HFFc6 (cell line): Measurements from ENCODE around the gene ZMIZ2. TPM values are rescaled to one million over a fixed set of nuclear protein-coding genes. Genes with fewer than 3 reads are reported as not detected.

Experiments
- DNase-seq: peaks from one replicate; pipeline ENCODE4 v3.0.0-alpha.2; 2018
- H3K27ac Mint-ChIP-seq: 2 replicates; pipeline ENCODE4 v1.8.0; 2020; ENCODE audit warnings: mild to moderate bottlenecking, mixed read lengths
- H3K27me3 Mint-ChIP-seq: 2 replicates; pipeline ENCODE4 v1.8.0; 2021; ENCODE audit warnings: mild to moderate bottlenecking, moderate library complexity, mixed read lengths; ENCODE audit not compliant: insufficient read depth
- H3K36me3 Mint-ChIP-seq: 2 replicates; pipeline ENCODE4 v1.8.0; 2021; ENCODE audit warnings: low read depth, mixed read lengths
- H3K4me1 Mint-ChIP-seq: 2 replicates; pipeline ENCODE4 v1.8.0; 2020; ENCODE audit warnings: low read depth, mixed read lengths
- H3K4me3 Mint-ChIP-seq: 2 replicates; pipeline ENCODE4 v1.8.0; 2020; ENCODE audit warnings: mild to moderate bottlenecking, moderate library complexity, mixed read lengths
- H3K9me3 Mint-ChIP-seq: 2 replicates; pipeline ENCODE4 v1.8.0; 2020; ENCODE audit warnings: mild to moderate bottlenecking, mixed read lengths
- total RNA-seq, 6 experiments: library from RNA; stranded (reverse); fragmentation: NEBNext Ultra II Directional; extraction: Animal tissue kit (Norgen Biotek cat#: 25700); gene quantifications; 2 replicates in 1 of 6; 3 replicates in 5 of 6; pipeline ENCODE4 v1.2.3, GENCODE V29; 2021
- TF ChIP-seq, protein P1 (sequence below): fragments of 200-600 bp; sonication (generic); IDR thresholded peaks from 2 replicates; pipeline ENCODE4 v1.5.0; 2021; ENCODE audit warnings: antibody characterized with exemption, mild to moderate bottlenecking

The ZMIZ2 gene
- total RNA-seq, 6 experiments from 2014 or later = 33.2 to 42.4 (median 36.6) TPM

DNA sequence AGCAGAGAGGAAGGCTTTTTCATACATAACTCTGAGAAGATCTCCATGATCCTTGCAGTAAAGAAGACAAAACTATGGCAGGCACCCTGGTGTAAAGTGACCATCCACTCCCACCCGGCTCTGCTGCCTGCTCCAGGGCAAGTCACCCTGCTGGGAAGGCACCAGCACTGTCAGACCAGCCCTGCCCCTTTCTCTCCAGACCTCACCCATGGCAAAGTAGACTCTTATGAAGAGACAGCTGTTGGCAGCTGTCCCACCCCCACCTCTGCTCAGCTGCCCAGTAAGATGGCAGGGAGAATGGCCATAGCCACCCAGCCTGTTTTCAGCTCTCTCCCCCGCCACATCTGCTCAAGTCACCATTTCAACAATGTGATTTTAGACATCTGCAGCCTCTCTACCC is 8.6 kb upstream of the ZMIZ2 start:
- H3K27ac Mint-ChIP-seq = no peak overlapping the region
- DNase-seq = no peak
- H3K9me3 Mint-ChIP-seq = no peaks in the 10 kb centered on the region
- H3K4me1 Mint-ChIP-seq = peaks cover 13% of the 10 kb centered on the region
- no peaks in the 10 kb centered on the region for H3K36me3 Mint-ChIP-seq
- TF ChIP-seq, protein P1, sequence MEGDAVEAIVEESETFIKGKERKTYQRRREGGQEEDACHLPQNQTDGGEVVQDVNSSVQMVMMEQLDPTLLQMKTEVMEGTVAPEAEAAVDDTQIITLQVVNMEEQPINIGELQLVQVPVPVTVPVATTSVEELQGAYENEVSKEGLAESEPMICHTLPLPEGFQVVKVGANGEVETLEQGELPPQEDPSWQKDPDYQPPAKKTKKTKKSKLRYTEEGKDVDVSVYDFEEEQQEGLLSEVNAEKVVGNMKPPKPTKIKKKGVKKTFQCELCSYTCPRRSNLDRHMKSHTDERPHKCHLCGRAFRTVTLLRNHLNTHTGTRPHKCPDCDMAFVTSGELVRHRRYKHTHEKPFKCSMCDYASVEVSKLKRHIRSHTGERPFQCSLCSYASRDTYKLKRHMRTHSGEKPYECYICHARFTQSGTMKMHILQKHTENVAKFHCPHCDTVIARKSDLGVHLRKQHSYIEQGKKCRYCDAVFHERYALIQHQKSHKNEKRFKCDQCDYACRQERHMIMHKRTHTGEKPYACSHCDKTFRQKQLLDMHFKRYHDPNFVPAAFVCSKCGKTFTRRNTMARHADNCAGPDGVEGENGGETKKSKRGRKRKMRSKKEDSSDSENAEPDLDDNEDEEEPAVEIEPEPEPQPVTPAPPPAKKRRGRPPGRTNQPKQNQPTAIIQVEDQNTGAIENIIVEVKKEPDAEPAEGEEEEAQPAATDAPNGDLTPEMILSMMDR = no peak
- no peak overlapping the region for H3K4me3 Mint-ChIP-seq
- H3K27me3 Mint-ChIP-seq = peaks cover 2% of the 10 kb centered on the region

DNA sequence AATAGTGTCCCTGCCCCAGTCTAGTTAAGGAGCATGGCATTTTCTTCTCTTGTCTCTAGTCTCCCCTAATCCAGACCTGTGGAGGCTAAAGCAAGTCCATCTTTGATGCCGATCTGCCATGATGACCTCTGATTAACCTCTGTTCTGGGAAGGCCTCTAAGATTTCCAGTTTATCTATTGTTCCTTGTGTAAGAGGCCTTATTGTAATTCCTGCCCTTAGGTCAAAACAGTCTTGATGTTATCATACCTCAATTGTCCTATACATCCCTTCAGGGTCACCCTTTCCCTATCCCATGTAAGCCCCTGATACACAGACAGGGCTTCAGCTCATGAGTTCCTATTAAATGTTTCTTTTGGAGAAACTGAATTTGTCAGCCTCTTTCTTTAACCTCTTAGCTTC is 4.9 kb upstream of the ZMIZ2 start:
- TF ChIP-seq, protein P1 = no peak
- Mint-ChIP-seq H3K9me3 (no peaks in the 10 kb centered on the region), H3K36me3 (no peaks in the 10 kb centered on the region), H3K27ac (no peak overlapping the region), H3K4me3 (no peak overlapping the region), H3K4me1 (peaks cover 19% of the 10 kb centered on the region), H3K27me3 (peaks cover 2% of the 10 kb centered on the region)
- DNase-seq = no peak

DNA sequence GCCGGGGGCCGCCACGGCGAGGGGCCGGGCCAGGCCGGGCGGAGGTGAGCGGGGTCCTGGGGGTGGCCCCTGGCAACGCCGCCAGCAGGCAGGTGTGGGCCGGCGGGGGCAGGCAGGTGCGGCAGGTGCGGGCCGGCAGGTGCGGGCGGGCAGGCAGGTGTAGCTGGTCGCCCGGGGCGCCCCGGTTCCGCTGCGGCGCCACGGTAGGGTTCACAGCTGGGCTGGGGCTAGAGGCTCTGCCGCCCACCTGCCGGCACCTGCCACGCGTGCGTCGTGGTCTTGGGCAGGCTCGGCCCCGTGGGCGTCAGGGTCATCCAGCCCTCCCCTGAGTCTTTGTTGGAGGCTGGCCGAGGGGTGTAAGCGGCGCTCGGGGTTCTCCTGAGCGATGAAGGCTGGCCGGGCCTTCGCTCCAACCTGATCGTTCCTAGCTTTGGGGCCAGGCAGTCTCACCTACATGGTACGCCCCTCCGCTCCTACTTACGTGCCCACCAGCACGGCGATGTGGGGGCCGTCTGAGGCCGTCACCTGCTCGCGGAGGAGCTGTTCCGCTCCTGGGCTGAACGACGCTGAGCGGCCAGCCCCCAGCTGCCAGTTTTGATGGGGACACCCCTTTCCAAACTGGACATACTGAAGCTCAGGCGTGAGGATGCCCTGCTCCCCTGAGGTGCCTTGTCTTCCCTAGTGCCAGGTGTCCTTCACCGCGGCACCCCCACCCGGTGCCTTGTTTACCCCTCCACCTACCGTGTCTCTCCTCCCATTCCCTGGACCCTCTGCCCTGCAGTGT is 493 bp downstream of the ZMIZ2 start:
- no peaks in the 10 kb centered on the region for H3K27me3 Mint-ChIP-seq
- peaks cover 35% of the 10 kb centered on the region for H3K4me1 Mint-ChIP-seq
- TF ChIP-seq, protein P1 = no peak
- H3K27ac Mint-ChIP-seq = peak overlapping the region; percentile 63
- no peak for DNase-seq
- H3K9me3 Mint-ChIP-seq = no peaks in the 10 kb centered on the region
- H3K36me3 Mint-ChIP-seq = peaks cover 7% of the 10 kb centered on the region
- H3K4me3 Mint-ChIP-seq = peak overlapping the region; percentile 89

DNA sequence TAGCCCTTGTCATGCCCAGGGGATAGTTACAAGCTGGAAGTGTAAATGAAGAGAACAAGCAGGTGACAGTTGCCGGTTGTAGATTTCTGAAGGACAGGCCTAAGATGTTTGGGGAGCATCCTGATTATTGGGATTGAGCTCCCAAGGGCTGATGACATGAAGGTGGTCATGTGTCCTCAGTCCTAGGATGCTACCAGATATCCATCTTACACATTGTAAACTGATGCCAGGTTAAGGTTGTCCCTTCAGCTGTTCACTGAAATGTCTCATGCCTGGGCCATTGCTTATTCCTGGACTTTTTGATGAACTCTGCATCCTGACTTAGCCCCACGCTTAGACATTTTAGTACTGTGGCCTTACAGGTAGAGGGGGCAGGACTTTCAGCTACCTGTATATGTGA is 1.3 kb downstream of the ZMIZ2 start:
- peaks cover 35% of the 10 kb centered on the region for H3K4me1 Mint-ChIP-seq

DNA sequence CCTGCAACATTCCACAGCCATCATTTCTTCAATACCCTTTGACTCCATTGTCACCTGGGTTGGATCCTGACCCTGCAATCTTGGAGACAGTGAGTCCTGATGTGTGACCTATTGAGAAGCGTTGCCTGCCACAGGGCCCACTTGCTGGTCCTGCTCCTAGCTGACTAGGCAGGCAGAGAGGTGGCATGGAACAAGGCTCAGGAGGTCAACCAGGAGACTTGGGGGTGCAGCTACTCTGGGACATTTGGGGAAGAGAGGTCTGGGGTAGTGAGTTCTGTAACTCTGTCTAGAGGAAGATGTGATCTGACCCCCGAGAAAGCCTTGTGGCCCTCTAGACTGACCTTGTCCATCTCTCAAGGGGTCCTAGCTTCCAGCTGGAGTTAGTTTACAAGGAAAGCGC is 1.8 kb downstream of the ZMIZ2 start:
- Mint-ChIP-seq H3K9me3 (no peaks in the 10 kb centered on the region), H3K4me3 (no peak overlapping the region), H3K36me3 (peaks cover 7% of the 10 kb centered on the region), H3K27me3 (no peaks in the 10 kb centered on the region), H3K4me1 (peaks cover 35% of the 10 kb centered on the region), H3K27ac (no peak overlapping the region)
- no peak for DNase-seq
- TF ChIP-seq, protein P1 = no peak

More for the DNA sequence above, 1.3 kb downstream of the ZMIZ2 start:
- H3K4me3 Mint-ChIP-seq = peak overlapping the region; percentile 89
- no peaks in the 10 kb centered on the region for H3K9me3 Mint-ChIP-seq
- DNase-seq = no peak
- H3K27me3 Mint-ChIP-seq = no peaks in the 10 kb centered on the region
- no peak overlapping the region for H3K27ac Mint-ChIP-seq
- peaks cover 7% of the 10 kb centered on the region for H3K36me3 Mint-ChIP-seq
- TF ChIP-seq, protein P1 = no peak
